Mucosa of descending colon (tissue), 3 donors: ENCODE results near the gene PRKCZ. TPM values are rescaled to one million over a fixed set of nuclear protein-coding genes. Genes with fewer than 3 reads are reported as not detected.
A peak's percentile ranks its signal among the peaks of the same experiment; 100 is the strongest.

ENCODE experiments used
- ATAC-seq: fragments of 200-7000 bp; cut with Tn5 transposase; one replicate; pipeline ENCODE4 v1.9.1; 2020; ENCODE audit warnings: mild to moderate bottlenecking, moderate library complexity
- DNase-seq, 3 donors: peaks; one replicate each; pipeline ENCODE4 v3.0.0-alpha.2; 2020
- H3K36me3 ChIP-seq: fragments of 200-600 bp; one replicate; pipeline ENCODE4 v1.8.0; 2021; ENCODE audit warnings: low read depth, mild to moderate bottlenecking
- H3K4me1 ChIP-seq: fragments of 200-600 bp; one replicate; pipeline ENCODE4 v1.8.0; 2021; ENCODE audit warnings: low read depth, mild to moderate bottlenecking
- H3K4me3 ChIP-seq: fragments of 200-600 bp; one replicate; pipeline ENCODE4 v1.8.0; 2021; ENCODE audit warnings: mild to moderate bottlenecking
- H3K9me3 ChIP-seq: fragments of 200-600 bp; one replicate; pipeline ENCODE4 v1.8.0; 2021; ENCODE audit warnings: mild to moderate bottlenecking
- intact Hi-C, 2 donors: fragments of 100-400 bp; cut with DNase I in 1 of 2; cut with micrococcal nuclease in 1 of 2; formaldehyde crosslinking; loops; one replicate each; pipeline versions ENCODE4 v1.11.0 to v1.11.1; 2022; cut with DNase I, micrococcal nuclease
- total RNA-seq, 3 donors: library from RNA; stranded (reverse); fragmentation: NEBNext Ultra II Directional in 2 of 3; extraction: Animal tissue kit (Norgen Biotek cat#: 25700) in 2 of 3; gene quantifications; one replicate each; pipeline versions ENCODE4 v1.2.1 to v1.2.4, GENCODE V29; 2021 to 2023
- TF ChIP-seq, protein P1 (sequence below): fragments of 200-600 bp; IDR thresholded peaks from one replicate; pipeline ENCODE4 v1.8.0; 2022; ENCODE audit warnings: antibody characterized with exemption, mild to moderate bottlenecking
- donor health status: DM: no; HTN: no; CAD: no; lungs with moderate emphysema.
- donor health status: DM: no; HTN: no; CAD: no.
- donor health status: DM: no; HTN: yes; CAD: no.

Gene PRKCZ
- total RNA-seq, 3 donors from 2014 or later: 38.9 to 80.2 (median 53.7) TPM

DNA sequence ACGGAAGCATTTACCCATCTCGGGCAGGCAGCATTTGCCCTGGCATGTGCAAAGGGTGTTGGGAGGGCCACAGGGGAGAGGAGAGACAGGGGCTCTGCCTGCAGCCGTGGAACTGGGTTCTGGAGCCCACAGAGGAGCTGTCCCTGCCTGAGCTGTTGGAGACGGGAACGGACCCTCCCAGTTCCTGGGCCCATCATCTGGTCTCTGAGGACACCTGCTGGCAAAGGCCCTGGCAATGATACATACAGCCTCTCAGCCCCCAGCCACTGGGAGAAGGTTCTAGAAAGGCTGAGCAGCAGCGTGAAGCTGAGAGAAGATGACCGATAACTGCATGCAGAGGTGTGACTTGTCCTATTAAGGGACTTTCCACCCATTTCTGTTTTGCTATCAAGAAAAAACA lies 113.0 kb downstream of the PRKCZ start:
- Histone ChIP-seq H3K4me1 (no peaks in the 10 kb centered on the region), H3K4me3 (no peak overlapping the region), H3K9me3 (no peaks in the 10 kb centered on the region), H3K36me3 (no peaks in the 10 kb centered on the region)
- ATAC-seq (no peak), DNase-seq (no peak)
- TF ChIP-seq, protein P1, sequence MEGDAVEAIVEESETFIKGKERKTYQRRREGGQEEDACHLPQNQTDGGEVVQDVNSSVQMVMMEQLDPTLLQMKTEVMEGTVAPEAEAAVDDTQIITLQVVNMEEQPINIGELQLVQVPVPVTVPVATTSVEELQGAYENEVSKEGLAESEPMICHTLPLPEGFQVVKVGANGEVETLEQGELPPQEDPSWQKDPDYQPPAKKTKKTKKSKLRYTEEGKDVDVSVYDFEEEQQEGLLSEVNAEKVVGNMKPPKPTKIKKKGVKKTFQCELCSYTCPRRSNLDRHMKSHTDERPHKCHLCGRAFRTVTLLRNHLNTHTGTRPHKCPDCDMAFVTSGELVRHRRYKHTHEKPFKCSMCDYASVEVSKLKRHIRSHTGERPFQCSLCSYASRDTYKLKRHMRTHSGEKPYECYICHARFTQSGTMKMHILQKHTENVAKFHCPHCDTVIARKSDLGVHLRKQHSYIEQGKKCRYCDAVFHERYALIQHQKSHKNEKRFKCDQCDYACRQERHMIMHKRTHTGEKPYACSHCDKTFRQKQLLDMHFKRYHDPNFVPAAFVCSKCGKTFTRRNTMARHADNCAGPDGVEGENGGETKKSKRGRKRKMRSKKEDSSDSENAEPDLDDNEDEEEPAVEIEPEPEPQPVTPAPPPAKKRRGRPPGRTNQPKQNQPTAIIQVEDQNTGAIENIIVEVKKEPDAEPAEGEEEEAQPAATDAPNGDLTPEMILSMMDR: no peak
- intact Hi-C loops: no loop called here

GRCh38 chr1:2165646-2166045 lies 115.4 kb downstream of the PRKCZ start:
- H3K4me1 ChIP-seq: no peaks in the 10 kb centered on the region
- ATAC-seq (no peak), DNase-seq (peak in 1 of 3 donors; percentile 47)
- TF ChIP-seq, protein P1: no peak
- no peaks in the 10 kb centered on the region for H3K9me3 ChIP-seq
- intact Hi-C loops: no loop called here
- H3K36me3 ChIP-seq: no peaks in the 10 kb centered on the region
- H3K4me3 ChIP-seq: no peak overlapping the region

DNA sequence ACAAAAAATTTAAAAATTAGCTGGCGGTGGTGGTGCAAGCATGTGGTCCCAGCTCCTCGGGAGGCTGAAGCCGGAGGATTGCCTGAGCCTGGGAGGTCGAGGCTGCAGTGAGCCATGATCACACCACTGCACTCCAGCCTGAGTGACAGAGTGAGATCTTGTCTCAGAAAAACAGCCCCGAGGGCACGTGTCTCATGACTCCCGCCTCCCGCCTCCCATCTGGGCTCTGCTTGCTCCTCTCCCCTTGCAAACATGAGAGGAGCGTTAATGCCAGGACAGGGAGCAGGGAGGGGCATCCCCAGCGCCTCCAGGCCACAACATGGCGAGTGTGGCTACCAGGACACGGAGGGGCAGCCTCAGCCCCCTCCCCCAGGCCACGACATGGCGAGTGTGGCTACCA lies 116.0 kb downstream of the PRKCZ start:
- DNase-seq (no peak), ATAC-seq (no peak)
- no peak overlapping the region for H3K4me3 ChIP-seq
- TF ChIP-seq, protein P1: no peak
- no peaks in the 10 kb centered on the region for H3K36me3 ChIP-seq
- no peaks in the 10 kb centered on the region for H3K4me1 ChIP-seq
- intact Hi-C loops: no loop called here
- no peaks in the 10 kb centered on the region for H3K9me3 ChIP-seq

DNA sequence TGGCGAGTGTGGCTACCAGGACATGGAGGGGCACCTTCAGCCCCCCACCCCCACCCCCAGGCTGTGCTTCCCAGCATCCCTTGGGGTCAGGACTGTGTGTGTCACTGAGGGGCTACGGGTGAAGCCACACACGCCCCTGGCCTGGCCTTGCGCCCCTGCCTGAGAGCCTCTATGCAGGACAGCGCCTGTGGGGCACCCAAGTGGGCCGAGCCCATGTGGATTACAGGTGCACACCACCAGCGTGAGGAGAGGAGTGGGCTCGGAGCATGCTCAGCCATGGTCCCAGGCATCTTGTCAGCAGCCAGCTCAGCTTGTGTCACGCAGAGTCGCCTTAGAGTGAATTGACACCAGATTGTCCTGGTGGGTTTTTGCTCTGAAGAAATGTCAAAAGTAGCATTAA lies 116.5 kb downstream of the PRKCZ start:
- no peak for DNase-seq
- Histone ChIP-seq H3K4me1 (no peaks in the 10 kb centered on the region), H3K4me3 (no peak overlapping the region), H3K36me3 (no peaks in the 10 kb centered on the region), H3K9me3 (no peaks in the 10 kb centered on the region)
- intact Hi-C loops: no loop called here
- ATAC-seq: no peak
- TF ChIP-seq, protein P1: no peak

DNA sequence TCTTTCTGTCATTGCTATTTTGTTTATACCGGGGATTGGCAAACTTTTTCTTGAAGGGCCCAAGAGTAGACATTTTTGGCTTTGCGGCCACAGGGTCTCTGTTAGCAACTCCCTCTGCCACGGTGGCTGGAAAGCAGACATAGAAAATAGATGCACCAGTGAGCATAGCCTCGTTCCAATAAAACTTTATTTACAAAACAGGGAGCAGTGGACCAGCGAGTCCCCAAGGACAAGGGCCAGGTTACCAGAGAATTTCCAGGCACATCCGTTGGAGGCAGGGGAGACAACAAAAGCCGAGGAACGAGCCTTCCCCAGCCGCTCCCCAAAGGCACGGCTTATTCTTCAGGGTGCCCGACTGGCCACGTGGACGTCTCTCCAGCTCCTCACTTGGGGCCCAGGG lies 117.9 kb downstream of the PRKCZ start:
- H3K4me3 ChIP-seq: no peak overlapping the region
- TF ChIP-seq, protein P1: no peak
- intact Hi-C loops: no loop called here
- no peaks in the 10 kb centered on the region for H3K4me1 ChIP-seq
- H3K36me3 ChIP-seq: no peaks in the 10 kb centered on the region
- H3K9me3 ChIP-seq: no peaks in the 10 kb centered on the region
- DNase-seq (no peak), ATAC-seq (no peak)

GRCh38 chr1:2168535-2168934 lies 118.3 kb downstream of the PRKCZ start:
- DNase-seq (no peak), ATAC-seq (no peak)
- intact Hi-C loops: no loop called here
- no peaks in the 10 kb centered on the region for H3K4me1 ChIP-seq
- H3K9me3 ChIP-seq: no peaks in the 10 kb centered on the region
- no peak overlapping the region for H3K4me3 ChIP-seq
- TF ChIP-seq, protein P1: no peak
- H3K36me3 ChIP-seq: no peaks in the 10 kb centered on the region
